HepG2 (cell line): Measurements from ENCODE around the gene AWAT2. TPM values are rescaled to one million over a fixed set of nuclear protein-coding genes. Genes with fewer than 3 reads are reported as not detected.

Source experiments
- ARID2 ChIP-seq: sonication (generic); formaldehyde crosslinking; IDR thresholded peaks from 2 replicates; pipeline ENCODE4 v1.8.1; 2022; ENCODE audit warnings: mild to moderate bottlenecking, missing genetic modification reagents, borderline replicate concordance
- KDM5A ChIP-seq: fragments of 200-600 bp; sonication (generic); IDR thresholded peaks from 2 replicates; pipeline ENCODE4 v1.7.0; 2018; ENCODE audit warnings: antibody characterized with exemption, mild to moderate bottlenecking, low read length, borderline replicate concordance
- TFAP4 ChIP-seq: sonication (generic); IDR thresholded peaks from 2 replicates; pipeline ENCODE4 v1.6.1; 2016; ENCODE audit warnings: low read depth, borderline replicate concordance
- ZNF124 ChIP-seq: sonication (generic); formaldehyde crosslinking; IDR thresholded peaks from 2 replicates; pipeline ENCODE4 v1.4.0; 2020; ENCODE audit warnings: missing genetic modification reagents
- ZNF530 ChIP-seq: sonication (generic); formaldehyde crosslinking; IDR thresholded peaks from 2 replicates; pipeline ENCODE4 v1.5.0; 2020; ENCODE audit warnings: low read depth, mild to moderate bottlenecking, missing genetic modification reagents
- polyA plus RNA-seq, 8 experiments: library from polyadenylated mRNA; depleted of rRNA in 3 of 8; stranded (reverse) in 7 of 8; unstranded in 1 of 8; fragments of >200 nt; fragmentation: Illumina TruSeq in 4 of 8; extraction: Trizol in 4 of 8; gene quantifications; 2 replicates each; pipeline versions ENCODE4 v1.2.1 to v1.2.3, GENCODE V29; 2011 to 2016; ENCODE audit warnings: low read depth in 4 of 8, missing spikeins in 1 of 8, mixed read lengths in 1 of 8; ENCODE audit not compliant: insufficient read depth in 1 of 8
- total RNA-seq, 5 experiments: library from RNA; depleted of rRNA; stranded (reverse); fragments of >200 nt; fragmentation: Illumina TruSeq; extraction: Trizol; gene quantifications; 2 replicates each; pipeline ENCODE4 v1.2.3, GENCODE V29; 2016; ENCODE audit warnings: low read depth in 1 of 5
- TF ChIP-seq, protein P1 (sequence below), 2 experiments: fragments of 450-650 bp in 1 of 2; sonication (generic) in 1 of 2; formaldehyde crosslinking in 1 of 2; IDR thresholded peaks; 2 replicates each; pipeline versions ENCODE4 v1.6.1 to v1.8.0; 2016 to 2022; ENCODE audit warnings: antibody characterized with exemption in 1 of 2, mild to moderate bottlenecking in 1 of 2, missing genetic modification reagents in 1 of 2
- TF ChIP-seq, protein P2 (sequence below): sonication (generic); formaldehyde crosslinking; IDR thresholded peaks from 2 replicates; pipeline ENCODE4 v1.4.0; 2020; ENCODE audit warnings: mild to moderate bottlenecking, missing genetic modification reagents

Gene AWAT2
- total and polyA plus RNA-seq, 2 of the 13 experiments (the other 11 are each of a cell fraction or from before 2014, with no cell fraction given), result not detected

- TF ChIP-seq, protein P1, sequence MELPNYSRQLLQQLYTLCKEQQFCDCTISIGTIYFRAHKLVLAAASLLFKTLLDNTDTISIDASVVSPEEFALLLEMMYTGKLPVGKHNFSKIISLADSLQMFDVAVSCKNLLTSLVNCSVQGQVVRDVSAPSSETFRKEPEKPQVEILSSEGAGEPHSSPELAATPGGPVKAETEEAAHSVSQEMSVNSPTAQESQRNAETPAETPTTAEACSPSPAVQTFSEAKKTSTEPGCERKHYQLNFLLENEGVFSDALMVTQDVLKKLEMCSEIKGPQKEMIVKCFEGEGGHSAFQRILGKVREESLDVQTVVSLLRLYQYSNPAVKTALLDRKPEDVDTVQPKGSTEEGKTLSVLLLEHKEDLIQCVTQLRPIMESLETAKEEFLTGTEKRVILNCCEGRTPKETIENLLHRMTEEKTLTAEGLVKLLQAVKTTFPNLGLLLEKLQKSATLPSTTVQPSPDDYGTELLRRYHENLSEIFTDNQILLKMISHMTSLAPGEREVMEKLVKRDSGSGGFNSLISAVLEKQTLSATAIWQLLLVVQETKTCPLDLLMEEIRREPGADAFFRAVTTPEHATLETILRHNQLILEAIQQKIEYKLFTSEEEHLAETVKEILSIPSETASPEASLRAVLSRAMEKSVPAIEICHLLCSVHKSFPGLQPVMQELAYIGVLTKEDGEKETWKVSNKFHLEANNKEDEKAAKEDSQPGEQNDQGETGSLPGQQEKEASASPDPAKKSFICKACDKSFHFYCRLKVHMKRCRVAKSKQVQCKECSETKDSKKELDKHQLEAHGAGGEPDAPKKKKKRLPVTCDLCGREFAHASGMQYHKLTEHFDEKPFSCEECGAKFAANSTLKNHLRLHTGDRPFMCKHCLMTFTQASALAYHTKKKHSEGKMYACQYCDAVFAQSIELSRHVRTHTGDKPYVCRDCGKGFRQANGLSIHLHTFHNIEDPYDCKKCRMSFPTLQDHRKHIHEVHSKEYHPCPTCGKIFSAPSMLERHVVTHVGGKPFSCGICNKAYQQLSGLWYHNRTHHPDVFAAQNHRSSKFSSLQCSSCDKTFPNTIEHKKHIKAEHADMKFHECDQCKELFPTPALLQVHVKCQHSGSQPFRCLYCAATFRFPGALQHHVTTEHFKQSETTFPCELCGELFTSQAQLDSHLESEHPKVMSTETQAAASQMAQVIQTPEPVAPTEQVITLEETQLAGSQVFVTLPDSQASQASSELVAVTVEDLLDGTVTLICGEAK (IDR thresholded peaks at IDR 0.05), result no peak
- TF ChIP-seq, protein P1 (CRISPR knock-in tag; IDR thresholded peaks at IDR 0.05), result no peak
- TF ChIP-seq ARID2 (CRISPR knock-in tag) (no peak), ZNF124 (CRISPR knock-in tag) (no peak), KDM5A (no peak), ZNF530 (CRISPR knock-in tag) (no peak), TFAP4 (no peak)
- TF ChIP-seq, protein P2, sequence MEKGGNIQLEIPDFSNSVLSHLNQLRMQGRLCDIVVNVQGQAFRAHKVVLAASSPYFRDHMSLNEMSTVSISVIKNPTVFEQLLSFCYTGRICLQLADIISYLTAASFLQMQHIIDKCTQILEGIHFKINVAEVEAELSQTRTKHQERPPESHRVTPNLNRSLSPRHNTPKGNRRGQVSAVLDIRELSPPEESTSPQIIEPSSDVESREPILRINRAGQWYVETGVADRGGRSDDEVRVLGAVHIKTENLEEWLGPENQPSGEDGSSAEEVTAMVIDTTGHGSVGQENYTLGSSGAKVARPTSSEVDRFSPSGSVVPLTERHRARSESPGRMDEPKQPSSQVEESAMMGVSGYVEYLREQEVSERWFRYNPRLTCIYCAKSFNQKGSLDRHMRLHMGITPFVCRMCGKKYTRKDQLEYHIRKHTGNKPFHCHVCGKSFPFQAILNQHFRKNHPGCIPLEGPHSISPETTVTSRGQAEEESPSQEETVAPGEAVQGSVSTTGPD (CRISPR knock-in tag), result no peak
These were observed 40.0 kb upstream of the AWAT2 start (continued) for GRCh38 chrX:70089604-70090297.
